ENCODE data around the gene TIMM10.

TIMM10 gene, protein sequence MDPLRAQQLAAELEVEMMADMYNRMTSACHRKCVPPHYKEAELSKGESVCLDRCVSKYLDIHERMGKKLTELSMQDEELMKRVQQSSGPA

DNA sequence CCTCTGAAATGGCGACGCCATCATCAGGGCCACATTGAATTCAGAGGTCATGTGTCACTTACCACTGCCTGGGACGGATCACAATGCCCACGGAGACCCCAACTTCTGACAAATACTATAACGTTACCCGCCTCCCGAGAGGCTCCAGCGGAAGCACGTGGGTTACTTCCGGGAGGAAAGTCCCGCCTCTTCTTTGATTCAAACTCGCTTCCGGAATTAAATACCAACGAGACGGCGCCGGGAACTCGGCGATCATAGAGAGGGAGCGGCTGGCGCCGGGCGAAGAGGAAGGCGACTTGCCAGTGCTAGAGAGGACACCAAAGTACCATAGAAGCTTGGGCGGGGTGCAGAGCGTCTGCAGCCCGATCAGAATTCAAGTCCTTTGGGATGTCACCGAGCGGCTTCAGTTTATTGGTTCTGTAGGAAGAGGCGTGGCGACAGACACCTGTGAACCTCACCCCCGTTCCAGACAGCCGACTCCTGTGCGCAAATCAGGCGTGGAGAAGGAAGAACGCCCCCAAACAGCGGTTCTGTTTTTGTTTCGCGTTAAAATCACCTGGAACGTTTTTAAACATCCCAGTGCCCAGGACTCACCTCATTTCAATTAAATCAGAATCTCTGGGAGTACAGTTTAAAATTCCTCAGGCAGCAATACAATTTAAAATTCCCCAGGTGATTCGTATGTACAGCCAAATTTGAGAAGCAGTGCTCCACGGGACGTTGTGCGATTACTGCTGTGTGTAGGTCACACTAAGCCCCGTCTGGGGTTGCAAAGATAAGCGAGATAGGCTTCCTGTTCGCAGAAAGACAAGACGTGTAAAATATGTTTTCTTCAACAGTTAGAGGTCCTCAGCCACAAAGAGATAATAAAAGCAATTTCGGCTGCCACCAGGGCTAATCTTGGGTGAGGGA lies at the start of gene TIMM10:
Gene TIMM10, minus strand, starts transcription at position 159 of the 912 bp plus-strand sequence. CDS start 565 bp downstream, outside the sequence.
- DNase-seq = peak; percentile 32

DNA sequence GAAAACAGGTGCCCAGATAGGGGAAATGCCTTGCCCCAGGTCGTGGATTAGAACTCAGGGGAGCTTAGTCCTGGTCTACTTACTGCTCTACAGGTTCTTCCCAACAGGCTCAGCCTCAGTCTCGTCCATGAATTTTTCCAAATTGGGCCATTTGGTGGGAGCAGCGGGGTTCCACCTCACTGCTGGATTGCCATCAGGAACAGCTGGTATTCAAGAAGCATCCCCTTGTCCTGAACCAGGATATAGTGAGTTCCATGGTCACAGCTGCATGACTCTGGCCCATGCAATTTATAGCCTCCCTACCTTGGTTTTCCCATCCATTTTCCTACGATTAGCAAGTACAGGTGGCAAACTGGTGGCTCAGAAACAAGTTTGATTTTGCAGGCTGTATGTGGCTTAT lies 43.5 kb upstream of the TIMM10 start:
- no peak for DNase-seq

DNA sequence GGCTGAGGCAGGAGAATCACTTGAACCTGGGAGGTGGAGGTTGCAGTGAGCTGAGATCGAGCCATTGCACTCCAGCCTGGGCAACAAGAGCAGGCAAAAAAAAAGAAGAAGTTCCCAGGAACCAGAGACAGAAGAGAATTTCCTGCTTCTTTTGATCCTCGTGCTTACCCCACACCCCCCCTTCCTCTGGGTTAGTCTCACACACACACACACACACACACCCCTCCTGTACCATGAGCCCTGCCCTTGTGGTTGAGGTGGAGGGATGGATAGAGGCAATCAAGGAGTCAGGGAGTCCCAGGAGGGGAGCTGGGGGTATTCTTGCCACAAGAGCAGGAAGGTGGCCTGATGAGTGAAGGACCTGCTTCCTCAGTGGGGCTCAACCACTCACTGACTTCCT lies 41.1 kb upstream of the TIMM10 start:
- DNase-seq = no peak

DNA sequence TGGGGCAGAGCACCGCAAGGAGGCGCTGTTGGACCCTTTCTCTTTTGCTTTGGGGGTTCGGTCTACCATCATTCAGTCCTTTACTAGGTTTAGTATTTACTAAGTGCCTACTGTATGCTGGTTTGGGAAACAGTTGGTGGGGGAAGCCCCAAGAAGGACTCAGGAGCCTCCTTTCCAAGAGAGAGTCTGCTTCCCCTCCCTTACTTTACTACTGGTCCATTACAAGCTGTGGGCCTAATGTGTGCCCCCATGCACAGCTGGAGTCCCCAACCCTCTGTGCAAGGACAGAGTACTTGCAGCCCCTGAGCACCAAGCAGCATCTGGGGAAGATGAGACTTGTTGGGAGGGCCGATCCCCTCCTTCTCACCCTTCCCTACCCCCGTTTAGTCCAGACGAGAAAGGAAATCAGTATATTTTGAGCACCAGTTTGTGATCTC lies 37.8 kb upstream of the TIMM10 start:
- DNase-seq = no peak

DNA sequence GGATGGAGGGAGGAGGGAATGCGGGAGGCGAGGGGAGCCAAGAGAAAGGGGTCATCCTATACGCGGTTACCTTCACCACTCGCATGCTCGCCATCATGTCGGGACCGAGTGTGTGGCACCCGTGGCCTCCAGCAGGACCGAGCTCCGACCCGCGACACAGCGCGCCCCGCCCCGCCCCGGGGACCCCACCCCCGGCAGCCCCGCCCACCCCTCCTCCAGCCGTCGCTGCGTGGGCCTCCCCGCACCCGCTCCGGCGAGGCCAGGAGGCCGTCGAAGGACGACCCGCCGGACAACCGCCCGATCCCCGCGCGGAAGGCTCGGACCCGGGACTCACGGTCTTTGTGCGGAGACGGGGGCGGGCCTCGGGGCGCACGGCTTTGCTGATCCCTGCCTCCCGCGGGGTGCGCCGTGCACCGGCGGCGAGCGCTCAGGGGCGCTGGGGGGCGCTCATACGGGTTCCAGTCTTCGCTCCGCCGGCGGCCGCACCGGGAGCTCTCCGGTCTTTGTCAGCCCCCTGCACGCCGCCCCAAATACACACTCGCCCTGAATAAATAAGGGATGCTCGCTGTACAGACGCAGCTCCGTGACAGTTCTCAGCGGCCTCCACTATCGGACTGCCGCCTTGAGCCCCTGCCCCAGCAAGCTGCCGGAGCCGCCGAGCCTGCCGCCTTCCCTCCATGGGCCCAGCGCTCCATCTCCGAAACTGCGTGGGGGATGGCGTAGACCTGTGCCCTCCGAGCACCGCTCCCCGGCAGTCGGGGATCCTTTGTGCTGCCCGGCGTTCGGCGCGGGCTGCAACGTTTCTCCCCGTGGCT lies 37.2 kb upstream of the TIMM10 start, which contains the start of gene UBE2L6:
Gene UBE2L6, minus strand, starts transcription at position 158 of the 815 bp plus-strand sequence. Its CDS starts 61 bp downstream, at position 97.
- no peak for DNase-seq

DNA sequence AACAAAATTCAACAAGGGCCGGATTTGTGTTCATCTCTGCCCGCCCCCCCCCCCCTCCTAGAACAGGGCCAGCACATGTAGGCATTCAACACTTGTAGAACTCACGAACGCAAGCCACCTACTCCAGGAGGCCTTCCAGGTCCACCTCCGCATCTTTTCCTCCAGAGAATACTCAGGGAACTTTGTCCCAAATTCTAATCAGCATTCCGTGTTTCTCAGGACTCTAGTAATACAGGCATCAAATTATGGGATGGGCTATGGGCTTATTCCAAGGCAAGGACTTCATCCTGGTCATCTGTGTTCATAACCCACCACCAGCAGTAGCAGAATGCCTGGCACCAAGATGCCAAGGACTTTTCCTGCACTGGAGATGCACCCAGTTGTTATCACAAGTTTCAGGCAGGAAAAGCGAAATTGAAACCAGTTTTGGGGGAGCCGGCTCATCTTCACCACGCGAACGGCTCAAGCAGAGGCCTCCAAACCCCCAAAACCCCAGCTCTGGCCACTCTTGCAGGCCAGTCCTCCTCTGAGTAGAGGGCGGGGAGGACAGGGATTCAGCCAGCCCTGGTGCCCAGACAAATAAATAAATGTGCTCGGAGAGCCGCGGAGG lies 36.5 kb upstream of the TIMM10 start:
- DNase-seq = no peak

DNA sequence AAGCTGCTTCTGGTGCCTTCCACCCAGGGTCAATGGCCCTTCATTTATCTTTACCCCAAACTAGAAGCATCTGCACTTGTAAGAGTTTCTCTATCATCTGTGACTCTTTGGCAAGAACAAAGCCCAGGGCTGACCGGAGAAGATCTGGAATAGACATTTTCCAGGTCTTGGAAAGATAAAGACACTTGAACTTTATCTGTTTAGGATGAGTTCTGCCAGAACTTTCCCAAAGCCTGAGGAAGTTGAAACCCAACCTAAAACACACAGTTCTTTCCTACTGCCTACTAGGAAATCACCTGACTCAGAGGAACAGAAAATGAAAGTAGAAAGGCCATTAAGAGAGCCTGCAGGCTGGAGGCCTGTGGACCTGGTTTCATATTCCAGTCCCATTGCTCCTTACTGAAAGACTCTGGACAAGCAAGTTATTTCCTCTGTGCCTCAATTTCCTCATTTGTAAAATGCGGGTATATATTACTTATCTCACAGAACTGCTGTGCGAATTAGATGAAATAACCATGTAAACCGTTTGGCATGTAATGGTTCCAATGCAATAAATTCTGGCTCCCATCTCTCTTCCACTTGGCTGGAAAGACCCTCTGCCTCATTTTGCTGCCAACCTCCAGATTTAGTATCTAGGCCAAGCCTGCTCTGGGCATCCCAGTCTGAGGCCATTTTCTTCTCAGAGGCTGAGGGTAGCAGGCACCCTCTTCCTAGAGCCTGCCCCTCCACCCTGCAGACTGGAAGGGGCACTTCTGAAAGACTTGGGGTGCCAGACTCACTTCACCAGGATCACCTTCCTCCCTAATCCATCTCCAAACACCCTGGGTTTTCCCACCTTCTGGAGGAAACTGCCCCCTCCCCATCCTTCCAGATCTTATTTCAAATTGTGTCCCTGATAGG lies 35.7 kb upstream of the TIMM10 start:
- no peak for DNase-seq

DNA sequence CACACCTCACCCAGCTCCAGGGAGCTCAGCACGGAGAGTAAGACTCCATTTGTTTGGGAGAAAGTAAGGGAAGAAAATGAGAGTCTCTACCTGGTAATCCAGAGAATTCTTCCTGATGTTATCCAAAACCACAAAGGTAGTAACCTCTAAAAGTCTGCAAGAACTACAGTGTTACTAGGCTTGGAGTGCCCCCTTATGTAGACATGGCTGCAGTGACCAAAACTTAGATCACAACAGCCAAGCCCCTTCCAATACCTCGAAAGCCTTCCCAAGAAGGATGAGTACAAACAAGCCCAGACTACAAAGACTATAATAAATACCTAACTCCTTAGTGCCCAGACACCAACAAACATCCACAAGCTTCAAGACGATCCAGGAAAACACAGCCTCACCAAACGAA lies 32.0 kb upstream of the TIMM10 start:
- DNase-seq = no peak

DNA sequence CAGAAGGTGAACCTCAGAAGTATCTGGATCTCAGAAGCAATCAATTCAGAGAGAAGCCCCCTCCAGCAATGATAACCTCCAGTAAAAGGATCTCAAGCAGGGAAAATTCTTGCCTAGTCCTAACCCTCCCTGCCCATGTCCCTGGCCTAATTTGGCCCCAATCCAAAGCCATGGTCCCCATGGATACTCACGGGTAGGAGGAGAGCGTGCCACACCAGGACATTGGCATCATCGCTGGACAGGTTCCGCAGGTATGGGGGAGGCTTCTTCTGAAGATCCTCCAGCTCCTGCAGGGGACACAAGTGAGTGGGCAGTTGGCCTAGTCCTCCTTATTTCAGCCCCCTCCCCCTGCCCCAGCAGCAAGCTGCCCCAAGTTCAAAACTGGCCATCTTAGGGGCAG lies 29.6 kb upstream of the TIMM10 start:
- DNase-seq = no peak

DNA sequence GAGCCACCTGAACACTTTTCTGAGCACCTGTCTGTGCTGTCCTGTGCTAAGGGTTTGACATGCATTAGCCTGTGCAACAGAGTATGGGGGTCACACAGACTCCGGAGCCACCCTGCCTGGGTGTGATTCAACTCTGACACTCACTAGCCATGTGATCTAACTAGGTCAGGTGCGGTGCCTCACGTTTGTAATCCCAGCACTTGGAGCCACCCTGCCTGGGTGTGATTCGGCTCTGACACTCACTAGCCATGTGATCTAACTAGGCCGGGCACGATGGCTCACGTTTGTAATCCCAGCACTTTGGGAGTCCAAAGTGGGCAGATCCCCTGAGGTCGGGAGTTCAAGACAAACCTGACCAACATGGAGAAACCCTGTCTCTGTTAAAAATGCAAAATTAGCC lies 25.5 kb upstream of the TIMM10 start:
- no peak for DNase-seq

DNA sequence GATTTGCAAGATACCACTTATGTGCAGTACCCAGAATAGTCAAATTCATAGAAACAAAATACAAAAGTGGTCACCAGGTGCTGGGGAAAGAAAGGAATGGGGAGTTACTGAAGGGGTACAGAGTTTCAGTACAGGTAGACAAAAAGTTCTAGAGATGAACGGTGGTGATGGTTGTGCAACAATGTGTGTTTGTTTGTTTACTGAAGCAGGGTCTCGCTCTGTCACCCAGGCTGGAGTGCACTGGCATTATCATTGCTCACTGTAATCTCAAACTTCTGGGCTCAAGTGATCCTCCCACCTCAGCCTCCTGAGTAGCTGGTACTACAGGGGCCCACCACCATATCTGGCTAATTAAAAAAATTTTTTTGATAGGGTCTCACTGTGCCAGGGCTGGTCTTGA lies 24.8 kb upstream of the TIMM10 start:
- no peak for DNase-seq

DNA sequence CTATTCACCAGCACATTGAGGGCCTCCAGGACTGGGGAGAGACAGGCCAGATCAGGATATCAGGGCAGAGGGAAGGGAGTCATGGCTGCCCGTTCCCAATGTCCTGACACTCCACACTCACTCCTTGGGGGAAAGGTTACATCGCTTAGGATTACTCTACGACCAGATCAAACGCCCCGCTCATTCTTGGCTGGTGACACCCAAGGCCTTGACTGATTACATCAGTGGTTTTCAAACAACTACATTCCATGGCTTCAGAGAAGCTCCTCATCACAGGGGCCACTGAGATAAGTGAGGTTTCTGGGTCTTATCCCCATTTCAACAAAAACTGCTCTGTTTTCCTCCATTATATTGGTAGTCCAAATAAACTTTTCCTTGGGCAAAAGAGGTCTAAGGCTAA lies 21.9 kb upstream of the TIMM10 start:
- DNase-seq = no peak

DNA sequence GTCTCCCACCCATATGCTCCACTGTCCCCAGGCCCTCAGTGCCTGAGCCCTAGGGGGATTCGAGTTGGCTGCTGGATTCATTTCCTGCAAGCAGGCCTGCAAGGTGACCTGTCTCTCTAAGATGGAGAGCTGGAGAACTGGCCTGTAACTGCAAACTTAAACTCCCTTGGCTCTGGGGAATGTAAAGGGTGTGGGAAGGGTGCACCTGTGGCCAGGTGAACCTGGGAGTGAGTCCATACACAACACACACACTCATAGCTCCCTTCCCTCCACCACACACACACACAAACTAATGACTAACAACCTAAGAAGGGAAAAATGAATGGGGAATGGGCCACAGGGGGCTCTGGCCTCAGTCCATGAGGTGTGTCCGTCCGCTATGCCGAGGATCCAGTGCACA lies 21.4 kb upstream of the TIMM10 start:
- no peak for DNase-seq

DNA sequence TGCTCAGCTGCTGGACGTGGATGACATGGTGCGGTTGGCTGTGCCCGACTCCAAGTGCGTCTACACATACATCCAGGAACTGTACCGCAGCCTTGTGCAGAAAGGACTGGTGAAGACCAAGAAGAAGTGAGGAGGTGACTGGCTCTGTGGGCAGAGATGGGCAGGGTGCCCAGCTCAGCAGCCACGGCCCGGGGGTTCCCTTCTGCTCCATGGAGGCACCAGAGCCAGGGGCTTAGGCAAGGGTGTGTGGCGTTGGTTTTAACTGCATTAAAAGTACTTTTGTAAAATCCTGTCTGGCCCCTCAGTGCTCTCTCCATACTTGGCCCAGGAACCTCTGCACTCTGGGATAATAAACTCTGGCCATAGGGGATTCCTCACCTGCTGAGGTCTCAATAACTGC lies 19.4 kb upstream of the TIMM10 start:
- DNase-seq = no peak

DNA sequence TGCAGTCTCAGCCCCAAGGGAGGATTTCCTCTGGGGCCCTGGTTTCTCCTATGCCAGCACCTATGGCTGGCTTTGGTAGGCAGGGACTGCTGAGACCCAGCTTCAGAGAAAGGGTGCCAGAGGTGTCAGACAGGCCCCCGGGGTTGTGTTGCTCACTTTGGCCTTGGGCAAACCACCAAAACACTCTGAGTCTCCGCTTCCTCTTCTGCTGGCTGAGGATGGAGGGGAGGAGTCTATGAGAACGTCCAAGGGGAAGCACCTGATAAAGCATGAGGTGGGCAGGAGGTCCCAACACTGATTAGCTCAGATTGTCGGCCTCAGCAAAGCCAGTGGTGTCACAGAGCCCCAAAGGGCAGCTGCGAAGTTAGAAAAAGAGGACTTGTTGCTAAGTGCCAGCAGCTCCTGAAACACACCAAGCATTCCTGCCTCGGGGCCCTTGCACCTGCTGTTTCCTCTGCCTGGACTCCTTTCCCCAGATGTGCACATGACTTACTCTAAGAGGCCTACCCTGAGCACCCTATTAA lies 17.4 kb upstream of the TIMM10 start:
- no peak for DNase-seq

DNA sequence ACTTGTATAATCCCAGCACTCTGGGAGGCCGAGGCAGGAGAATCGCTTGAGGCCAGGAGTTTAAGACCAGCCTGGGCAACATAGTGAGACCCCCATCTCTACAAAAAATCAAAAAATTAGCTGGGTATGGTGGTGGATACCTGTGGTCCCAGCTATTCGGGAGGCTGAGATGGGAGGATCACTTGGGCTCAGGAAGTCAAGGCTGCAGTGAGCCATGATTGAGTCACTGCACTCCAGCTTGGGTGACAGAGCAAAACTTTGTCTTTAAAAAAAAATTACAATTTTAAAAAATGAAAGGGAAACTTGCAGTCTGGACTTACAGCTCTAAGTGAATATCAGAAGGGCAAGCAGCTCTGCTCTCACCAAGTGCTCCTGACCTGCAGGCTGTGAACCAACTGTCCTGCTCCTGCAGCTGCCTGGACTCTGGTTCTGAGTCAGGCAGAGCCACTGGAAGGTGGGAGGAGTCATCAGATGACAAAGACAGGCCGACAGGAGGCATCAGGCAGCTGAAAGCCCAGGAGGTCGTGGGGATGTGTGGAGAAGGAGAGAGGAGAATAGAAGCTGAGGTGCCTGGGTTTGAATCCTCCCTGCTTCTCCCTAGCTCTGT lies 16.4 kb upstream of the TIMM10 start:
- DNase-seq = no peak

DNA sequence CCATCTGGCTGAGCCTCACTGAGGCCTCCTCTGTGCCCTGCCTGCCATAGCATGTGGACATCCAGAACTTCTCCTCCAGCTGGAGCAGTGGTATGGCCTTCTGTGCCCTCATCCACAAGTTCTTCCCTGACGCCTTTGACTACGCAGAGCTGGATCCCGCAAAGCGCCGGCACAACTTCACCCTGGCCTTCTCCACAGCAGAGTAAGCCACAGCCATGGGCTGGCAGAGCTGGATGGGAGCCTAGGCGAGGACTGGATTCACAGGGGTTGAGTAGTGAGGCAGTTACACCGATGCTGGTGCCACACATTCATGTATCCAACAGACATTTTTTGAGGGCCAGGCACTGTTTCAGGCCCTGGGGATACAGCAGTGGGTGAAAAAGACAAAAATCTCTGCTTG lies 15.9 kb upstream of the TIMM10 start:
- no peak for DNase-seq

DNA sequence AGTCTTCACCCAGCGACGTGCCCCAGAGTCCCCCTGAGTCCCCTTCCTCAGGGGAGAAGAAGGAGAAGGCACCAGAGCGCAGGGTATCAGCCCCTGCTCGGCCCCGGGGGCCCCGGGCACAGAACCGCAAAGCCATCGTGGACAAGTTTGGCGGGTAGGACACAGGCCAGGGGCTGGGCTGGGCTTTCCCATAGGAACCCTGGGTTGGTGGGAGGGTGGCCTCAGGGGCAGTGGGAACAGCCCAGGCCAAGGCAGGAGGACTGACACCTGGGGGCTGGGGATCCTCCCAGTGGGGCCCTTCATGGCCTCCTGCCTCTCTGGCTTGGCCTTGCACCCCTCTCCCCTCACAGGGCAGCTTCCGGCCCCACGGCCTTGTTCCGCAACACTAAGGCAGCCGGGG lies 15.3 kb upstream of the TIMM10 start:
- no peak for DNase-seq

DNA sequence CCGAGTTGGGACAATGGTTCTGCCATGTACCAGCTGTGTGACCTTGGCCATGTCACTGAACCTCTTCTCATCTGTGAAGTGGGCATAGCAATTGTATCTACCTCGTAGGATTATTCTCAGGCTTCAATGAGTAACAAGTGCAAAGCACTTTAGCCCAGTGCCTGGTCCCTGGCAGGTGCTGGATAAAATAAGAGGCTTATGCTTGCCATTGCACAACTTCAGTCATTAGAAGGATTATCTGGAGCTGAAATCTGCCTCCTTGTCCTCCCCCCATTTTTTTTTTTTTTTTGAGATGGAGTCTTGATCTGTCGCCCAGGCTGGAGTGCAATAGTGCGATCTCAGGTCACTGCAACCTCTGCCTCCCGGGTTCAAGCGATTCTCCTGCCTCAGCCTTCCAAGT lies 14.0 kb upstream of the TIMM10 start:
- no peak for DNase-seq

DNA sequence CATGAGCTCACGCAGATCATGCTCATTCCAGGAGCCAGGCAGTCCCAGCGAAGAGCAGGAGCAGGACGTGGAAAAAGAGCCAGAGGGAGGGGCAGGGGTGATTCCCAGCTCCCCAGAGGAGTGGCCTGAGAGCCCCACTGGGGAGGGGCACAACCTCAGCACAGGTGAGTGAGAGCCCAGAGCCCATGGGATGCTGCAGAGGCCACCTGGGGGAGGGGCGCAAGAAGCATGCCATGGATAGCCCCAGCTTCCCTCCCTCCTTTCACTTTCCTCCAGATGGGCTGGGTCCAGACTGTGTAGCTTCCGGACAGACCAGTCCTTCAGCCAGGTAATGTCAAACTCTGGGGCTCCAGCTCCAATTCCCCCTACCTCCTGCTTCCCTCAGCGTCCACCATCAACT lies 13.0 kb upstream of the TIMM10 start:
- no peak for DNase-seq

DNA sequence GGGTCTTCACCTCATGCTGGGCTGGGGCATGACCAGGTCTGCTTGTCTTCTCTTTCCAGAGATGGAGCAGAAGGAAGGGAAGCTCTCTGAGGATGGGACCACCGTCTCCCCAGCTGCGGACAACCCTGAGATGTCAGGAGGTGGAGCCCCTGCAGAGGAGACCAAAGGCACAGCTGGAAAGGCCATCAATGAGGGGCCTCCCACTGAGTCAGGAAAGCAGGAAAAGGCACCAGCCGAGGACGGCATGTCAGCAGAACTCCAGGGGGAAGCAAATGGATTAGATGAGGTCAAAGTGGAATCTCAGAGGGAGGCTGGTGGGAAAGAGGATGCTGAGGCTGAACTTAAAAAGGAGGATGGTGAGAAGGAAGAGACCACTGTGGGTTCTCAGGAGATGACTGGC lies 12.0 kb upstream of the TIMM10 start:
- no peak for DNase-seq

Data from cortex of kidney (tissue), 1 donor.